Measurements from ENCODE around the gene TMEM132A. TPM values are rescaled to one million over a fixed set of nuclear protein-coding genes. Genes with fewer than 3 reads are reported as not detected.
A peak's percentile ranks its signal among the peaks of the same experiment; 100 is the strongest.

The TMEM132A gene
- total and polyA plus RNA-seq, 10 donors, result 5.6 to 15.6 (median 10.5) TPM

- Histone ChIP-seq H3K9me3 (peaks cover 0 to 8% (median 0%) of the 10 kb centered on the region in 8 donors), H3K27me3 (replicated peaks in 1 of 7) (peaks cover 0 to 3% (median 0%) of the 10 kb centered on the region in 7 donors), H3K4me1 (peaks cover 9 to 20% (median 15%) of the 10 kb centered on the region in 6 donors), H3K27ac (no peak overlapping the region), H3K4me3 (no peak overlapping the region), H3K36me3 (no peaks in the 10 kb centered on the region)
- 57 to 65% (median 63%) methylated on average over 4 of the region's 4 CpGs for WGBS, 5 donors
- no peak for TF ChIP-seq POLR2AphosphoS5 (IDR thresholded peaks at IDR 0.05)
- intact Hi-C loops (cut with DNase I; ENCODE audit: low total_unique reads), result no loop called here
- DNase-seq, result no peak
Measured at GRCh38 chr11:60966890-60967289, 42.6 kb downstream of the TMEM132A start.

- no peaks in the 10 kb centered on the region for H3K36me3 ChIP-seq
- 39 to 97% (median 92%) methylated on average over 1 of the region's 1 CpG for WGBS, 5 donors
- intact Hi-C loops (cut with DNase I; ENCODE audit: low total_unique reads), result no loop called here
- peaks cover 0 to 8% (median 0%) of the 10 kb centered on the region in 8 donors for H3K9me3 ChIP-seq
- H3K4me3 ChIP-seq, result no peak overlapping the region
- H3K4me1 ChIP-seq, result peaks cover 9 to 33% (median 17%) of the 10 kb centered on the region in 6 donors
- no peak overlapping the region for H3K27ac ChIP-seq
- TF ChIP-seq CTCF (IDR thresholded peaks at IDR 0.05 in 8 of 11, conservative IDR thresholded peaks at IDR 0.05 in 3 of 11), result no peak
- no peak for TF ChIP-seq POLR2A (IDR thresholded peaks at IDR 0.05)
- no peak for TF ChIP-seq POLR2AphosphoS5 (IDR thresholded peaks at IDR 0.05)
- no peak for DNase-seq
- no peaks in the 10 kb centered on the region for H3K27me3 ChIP-seq (replicated peaks in 1 of 7)
Measured at GRCh38 chr11:60968223-60968622, 44.0 kb downstream of the TMEM132A start.

GRCh38 chr11:60970369-60970774, 46.1 kb downstream of the TMEM132A start:
- WGBS, 5 donors, result 6 to 16% (median 14%) methylated on average over 8 to 9 of the region's 9 CpGs
- Histone ChIP-seq H3K27me3 (replicated peaks in 1 of 7) (no peaks in the 10 kb centered on the region), H3K36me3 (no peaks in the 10 kb centered on the region), H3K4me1 (peaks cover 9 to 33% (median 17%) of the 10 kb centered on the region in 6 donors), H3K27ac (peak overlapping the region in 3 of 8 donors; percentile 77 to 87 (median 80)), H3K9me3 (peaks cover 0 to 8% (median 0%) of the 10 kb centered on the region in 8 donors), H3K4me3 (peak overlapping the region in 1 of 8 donors; percentile 68)
- TF ChIP-seq POLR2AphosphoS5 (IDR thresholded peaks at IDR 0.05) (peak; percentile 55 to 71 (median 58)), POLR2A (IDR thresholded peaks at IDR 0.05) (no peak), CTCF (IDR thresholded peaks at IDR 0.05 in 8 of 11, conservative IDR thresholded peaks at IDR 0.05 in 3 of 11) (peak; percentile 81 to 94 (median 92))
- DNase-seq, result peak; percentile 94
- intact Hi-C loops (cut with DNase I; ENCODE audit: low total_unique reads), result loop anchor here (2.0 kb wide), 1 partner anchor 160 kb away; no protein-coding TSS in a partner anchor

GRCh38 chr11:60970890-60971289, 46.6 kb downstream of the TMEM132A start:
- WGBS, 5 donors, result 75 to 84% (median 76%) methylated on average over 5 of the region's 5 CpGs
- Histone ChIP-seq H3K27me3 (replicated peaks in 1 of 7) (no peaks in the 10 kb centered on the region), H3K4me3 (peak overlapping the region in 4 of 8 donors; percentile 32 to 68 (median 40)), H3K27ac (peak overlapping the region in 5 of 8 donors; percentile 75 to 87 (median 79)), H3K4me1 (peaks cover 9 to 33% (median 17%) of the 10 kb centered on the region in 6 donors), H3K9me3 (peaks cover 0 to 8% (median 0%) of the 10 kb centered on the region in 8 donors), H3K36me3 (no peaks in the 10 kb centered on the region)
- intact Hi-C loops (cut with DNase I; ENCODE audit: low total_unique reads), result loop anchor here (2.0 kb wide), 1 partner anchor 160 kb away; no protein-coding TSS in a partner anchor
- no peak for DNase-seq
- TF ChIP-seq POLR2A (IDR thresholded peaks at IDR 0.05) (no peak), CTCF (IDR thresholded peaks at IDR 0.05 in 8 of 11, conservative IDR thresholded peaks at IDR 0.05 in 3 of 11) (no peak), POLR2AphosphoS5 (IDR thresholded peaks at IDR 0.05) (no peak)

Data from spleen (tissue), 11 donors.